ENCODE data around the gene GINS1.

- TF ChIP-seq POLR2A (IDR thresholded peaks at IDR 0.05) (no peak), CTCF (IDR thresholded peaks at IDR 0.05) (no peak)
Observed at GRCh38 chr20:25480797-25481196, 73.3 kb downstream of the GINS1 start.
